Duodenal mucosa (tissue), 2 donors: ENCODE data around the gene DCLK2.

Experiments
- H3K27ac ChIP-seq: one replicate; pipeline ENCODE4 v1.7.0; 2013; ENCODE audit warnings: low read depth, low read length
- H3K27me3 ChIP-seq, 2 donors: one replicate each; pipeline ENCODE4 v1.7.0; 2013; ENCODE audit warnings: low read length in 2 of 2, control low read depth in 1 of 2; ENCODE audit not compliant: insufficient read depth in 2 of 2, control insufficient read depth in 1 of 2
- H3K36me3 ChIP-seq, 2 donors: one replicate each; pipeline ENCODE4 v1.7.0; 2013; ENCODE audit warnings: low read length in 2 of 2, control low read depth in 1 of 2; ENCODE audit not compliant: insufficient read depth in 2 of 2, control insufficient read depth in 1 of 2
- H3K4me1 ChIP-seq, 2 donors: one replicate each; pipeline ENCODE4 v1.7.0; 2013; ENCODE audit warnings: low read length in 2 of 2, control low read depth in 1 of 2; ENCODE audit not compliant: insufficient read depth in 2 of 2, control insufficient read depth in 1 of 2
- H3K4me3 ChIP-seq, 2 donors: one replicate each; pipeline ENCODE4 v1.7.0; 2013; ENCODE audit warnings: low read length in 2 of 2, low read depth in 1 of 2
- H3K9ac ChIP-seq, 2 donors: one replicate each; pipeline ENCODE4 v1.7.0; 2013; ENCODE audit warnings: low read length in 2 of 2, low read depth in 1 of 2
- H3K9me3 ChIP-seq, 2 donors: one replicate each; pipeline ENCODE4 v1.7.0; 2013; ENCODE audit warnings: low read length in 2 of 2, control low read depth in 1 of 2; ENCODE audit not compliant: control insufficient read depth in 1 of 2

The DCLK2 gene

GRCh38 chr4:150289881-150290280 lies 211.6 kb downstream of the DCLK2 start:
- H3K4me1 ChIP-seq = no peaks in the 10 kb centered on the region

GRCh38 chr4:150297861-150298474 lies 219.7 kb downstream of the DCLK2 start:
- Histone ChIP-seq H3K9me3 (no peaks in the 10 kb centered on the region), H3K27ac (no peak overlapping the region), H3K36me3 (peaks cover 2% of the 10 kb centered on the region in 2 donors), H3K9ac (no peak overlapping the region), H3K27me3 (no peaks in the 10 kb centered on the region), H3K4me1 (no peaks in the 10 kb centered on the region), H3K4me3 (no peak overlapping the region)

More at GRCh38 chr4:150289881-150290280, 211.6 kb downstream of the DCLK2 start:
- H3K9ac ChIP-seq = no peak overlapping the region
- no peaks in the 10 kb centered on the region for H3K27me3 ChIP-seq
- H3K27ac ChIP-seq = no peak overlapping the region
- no peaks in the 10 kb centered on the region for H3K9me3 ChIP-seq
- no peak overlapping the region for H3K4me3 ChIP-seq
- peaks cover 0 to 2% of the 10 kb centered on the region in 2 donors for H3K36me3 ChIP-seq

DNA sequence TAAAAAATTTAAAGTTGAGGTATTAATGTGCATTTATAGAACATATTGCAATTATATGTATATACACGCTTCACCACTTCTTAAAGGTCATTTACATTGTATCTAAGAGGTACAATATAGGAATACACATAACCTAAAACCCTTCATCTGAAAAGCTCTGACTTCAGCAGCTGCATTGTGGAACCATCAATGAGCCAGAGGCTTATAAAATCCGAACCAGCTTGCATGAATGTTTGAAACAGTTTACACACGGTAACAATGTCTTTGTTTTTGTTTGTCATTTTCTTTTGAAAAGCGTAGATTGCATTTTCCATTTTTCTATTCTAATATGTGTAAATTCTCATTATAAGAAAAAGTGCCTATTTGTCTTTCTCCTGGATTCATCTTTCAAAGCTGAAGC lies 221.6 kb downstream of the DCLK2 start:
- Histone ChIP-seq H3K27me3 (no peaks in the 10 kb centered on the region), H3K9ac (no peak overlapping the region), H3K4me1 (no peaks in the 10 kb centered on the region), H3K4me3 (no peak overlapping the region), H3K9me3 (no peaks in the 10 kb centered on the region), H3K27ac (no peak overlapping the region), H3K36me3 (peaks cover 0 to 2% of the 10 kb centered on the region in 2 donors)

DNA sequence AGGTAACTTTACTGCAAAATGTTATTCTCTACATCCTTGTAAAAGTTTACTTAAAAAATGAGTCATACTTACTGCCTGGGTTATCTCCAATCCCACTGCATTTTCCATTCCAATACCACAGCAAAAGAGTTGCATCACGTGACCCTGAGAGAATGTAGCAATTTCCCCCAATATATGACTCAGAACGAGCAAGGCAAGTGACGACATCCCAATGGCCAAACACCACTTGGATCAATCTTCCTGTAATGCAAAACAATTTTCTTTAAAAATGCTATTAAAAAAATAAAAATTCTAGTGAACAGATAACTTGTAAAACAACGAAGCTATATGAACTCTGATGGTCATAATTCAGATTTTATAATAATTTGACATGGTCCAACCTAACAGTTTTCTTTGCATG lies 224.3 kb downstream of the DCLK2 start:
- Histone ChIP-seq H3K9ac (no peak overlapping the region), H3K36me3 (peaks cover 0 to 2% of the 10 kb centered on the region in 2 donors), H3K9me3 (no peaks in the 10 kb centered on the region), H3K27ac (no peak overlapping the region), H3K4me3 (no peak overlapping the region), H3K4me1 (no peaks in the 10 kb centered on the region), H3K27me3 (no peaks in the 10 kb centered on the region)

GRCh38 chr4:150305995-150306394 lies 227.8 kb downstream of the DCLK2 start:
- Histone ChIP-seq H3K9me3 (no peaks in the 10 kb centered on the region), H3K27ac (no peak overlapping the region), H3K4me3 (no peak overlapping the region), H3K27me3 (no peaks in the 10 kb centered on the region), H3K9ac (no peak overlapping the region), H3K4me1 (no peaks in the 10 kb centered on the region), H3K36me3 (peaks cover 2 to 3% of the 10 kb centered on the region in 2 donors)

GRCh38 chr4:150306719-150307118 lies 228.5 kb downstream of the DCLK2 start:
- Histone ChIP-seq H3K4me3 (no peak overlapping the region), H3K27ac (no peak overlapping the region), H3K9ac (no peak overlapping the region), H3K9me3 (no peaks in the 10 kb centered on the region), H3K27me3 (no peaks in the 10 kb centered on the region), H3K4me1 (no peaks in the 10 kb centered on the region), H3K36me3 (peaks cover 2 to 3% of the 10 kb centered on the region in 2 donors)
